ENCODE data around the gene CEP78.

The CEP78 gene

GRCh38 chr9:78242041-78242440 lies 6.2 kb downstream of the CEP78 start:
- CTCF ChIA-PET: interaction anchor here (0.6 kb wide), 3 partner anchors 206 to 1053 kb away, joined by 3 read pairs; no protein-coding TSS in a partner anchor
- Histone ChIP-seq H3K9me3 (ENCODE audit: control insufficient read depth, insufficient read depth, low read depth, low read length) (no peaks in the 10 kb centered on the region), H3K36me3 (ENCODE audit: control insufficient read depth in 2 of 2, insufficient read depth in 1 of 2, low read length in 2 of 2) (peaks cover 36 to 73% of the 10 kb centered on the region in 2 experiments), H3K27ac (ENCODE audit: extremely low read depth, low read depth, low read length) (no peak overlapping the region), H3K4me3 (ENCODE audit: low read depth, low read length) (no peak overlapping the region), H3K4me1 (ENCODE audit: control insufficient read depth, insufficient read depth, low read length) (no peaks in the 10 kb centered on the region; the same call in 1 of the 2 replicates)
- TF ChIP-seq GLIS2 (tag by site-specific recombination; IDR thresholded peaks at IDR 0.05) (no peak), ZEB2 (tag by site-specific recombination; IDR thresholded peaks at IDR 0.05) (no peak), ZNF266 (tag by site-specific recombination; IDR thresholded peaks at IDR 0.05; ENCODE audit: low read depth) (no peak), ZNF623 (tag by site-specific recombination; IDR thresholded peaks at IDR 0.05) (no peak), ZNF23 (tag by site-specific recombination; IDR thresholded peaks at IDR 0.05; ENCODE audit: borderline replicate concordance) (no peak), ZFP41 (tag by site-specific recombination; IDR thresholded peaks at IDR 0.05; ENCODE audit: borderline replicate concordance) (no peak)
- TF ChIP-seq, protein P1, sequence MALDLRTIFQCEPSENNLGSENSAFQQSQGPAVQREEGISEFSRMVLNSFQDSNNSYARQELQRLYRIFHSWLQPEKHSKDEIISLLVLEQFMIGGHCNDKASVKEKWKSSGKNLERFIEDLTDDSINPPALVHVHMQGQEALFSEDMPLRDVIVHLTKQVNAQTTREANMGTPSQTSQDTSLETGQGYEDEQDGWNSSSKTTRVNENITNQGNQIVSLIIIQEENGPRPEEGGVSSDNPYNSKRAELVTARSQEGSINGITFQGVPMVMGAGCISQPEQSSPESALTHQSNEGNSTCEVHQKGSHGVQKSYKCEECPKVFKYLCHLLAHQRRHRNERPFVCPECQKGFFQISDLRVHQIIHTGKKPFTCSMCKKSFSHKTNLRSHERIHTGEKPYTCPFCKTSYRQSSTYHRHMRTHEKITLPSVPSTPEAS (tag by site-specific recombination; IDR thresholded peaks at IDR 0.05): no peak
- POLR2A ChIA-PET: no interaction called here

GRCh38 chr9:78243130-78243529 lies 7.3 kb downstream of the CEP78 start:
- ChIA-PET CTCF (no interaction called here), POLR2A (no interaction called here)
- H3K36me3 ChIP-seq (ENCODE audit: control insufficient read depth in 2 of 2, insufficient read depth in 1 of 2, low read length in 2 of 2): peaks cover 39 to 84% of the 10 kb centered on the region in 2 experiments
- H3K4me1 ChIP-seq (ENCODE audit: control insufficient read depth, insufficient read depth, low read length): no peaks in the 10 kb centered on the region
- H3K9me3 ChIP-seq (ENCODE audit: control insufficient read depth, insufficient read depth, low read depth, low read length): no peaks in the 10 kb centered on the region
- TF ChIP-seq ZNF148 (tag by site-specific recombination; IDR thresholded peaks at IDR 0.05; ENCODE audit: borderline replicate concordance) (no peak), KLF16 (tag by site-specific recombination; IDR thresholded peaks at IDR 0.05) (no peak), ZNF174 (tag by site-specific recombination; IDR thresholded peaks at IDR 0.05) (no peak)
- H3K4me3 ChIP-seq (ENCODE audit: low read depth, low read length): no peak overlapping the region
- H3K27ac ChIP-seq (ENCODE audit: extremely low read depth, low read depth, low read length): no peak overlapping the region

- Histone ChIP-seq H3K36me3 (ENCODE audit: control insufficient read depth in 2 of 2, insufficient read depth in 1 of 2, low read length in 2 of 2) (peaks cover 48 to 90% of the 10 kb centered on the region in 2 experiments), H3K4me3 (ENCODE audit: low read depth, low read length) (no peak overlapping the region), H3K27ac (ENCODE audit: extremely low read depth, low read depth, low read length) (no peak overlapping the region), H3K4me1 (ENCODE audit: control insufficient read depth, insufficient read depth, low read length) (no peaks in the 10 kb centered on the region), H3K9me3 (ENCODE audit: control insufficient read depth, insufficient read depth, low read depth, low read length) (no peaks in the 10 kb centered on the region)
- ChIA-PET POLR2A (no interaction called here), CTCF (no interaction called here)
- TF ChIP-seq ZNF585B (tag by site-specific recombination; IDR thresholded peaks at IDR 0.05): no peak
- no peak for TF ChIP-seq PRDM2 (tag by site-specific recombination; IDR thresholded peaks at IDR 0.05; ENCODE audit: borderline replicate concordance)
- no peak for TF ChIP-seq ZNF629 (tag by site-specific recombination; IDR thresholded peaks at IDR 0.05)
- TF ChIP-seq, protein P2, sequence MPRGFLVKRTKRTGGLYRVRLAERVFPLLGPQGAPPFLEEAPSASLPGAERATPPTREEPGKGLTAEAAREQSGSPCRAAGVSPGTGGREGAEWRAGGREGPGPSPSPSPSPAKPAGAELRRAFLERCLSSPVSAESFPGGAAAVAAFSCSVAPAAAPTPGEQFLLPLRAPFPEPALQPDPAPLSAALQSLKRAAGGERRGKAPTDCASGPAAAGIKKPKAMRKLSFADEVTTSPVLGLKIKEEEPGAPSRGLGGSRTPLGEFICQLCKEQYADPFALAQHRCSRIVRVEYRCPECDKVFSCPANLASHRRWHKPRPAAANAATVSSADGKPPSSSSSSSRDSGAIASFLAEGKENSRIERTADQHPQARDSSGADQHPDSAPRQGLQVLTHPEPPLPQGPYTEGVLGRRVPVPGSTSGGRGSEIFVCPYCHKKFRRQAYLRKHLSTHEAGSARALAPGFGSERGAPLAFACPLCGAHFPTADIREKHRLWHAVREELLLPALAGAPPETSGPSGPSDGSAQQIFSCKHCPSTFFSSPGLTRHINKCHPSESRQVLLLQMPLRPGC (tag by site-specific recombination; IDR thresholded peaks at IDR 0.05): no peak
- no peak for TF ChIP-seq ZNF433 (tag by site-specific recombination; IDR thresholded peaks at IDR 0.05; ENCODE audit: low read depth)
- no peak for TF ChIP-seq ZNF530 (tag by site-specific recombination; IDR thresholded peaks at IDR 0.05; ENCODE audit: low read depth)
- TF ChIP-seq TCF7L2 (IDR thresholded peaks at IDR 0.05; ENCODE audit: borderline replicate concordance, low read depth, low read length): no peak
- no peak for TF ChIP-seq ZNF624 (tag by site-specific recombination; IDR thresholded peaks at IDR 0.05)
- TF ChIP-seq ZNF701 (tag by site-specific recombination; IDR thresholded peaks at IDR 0.05): no peak
- TF ChIP-seq ZNF23 (tag by site-specific recombination; IDR thresholded peaks at IDR 0.05; ENCODE audit: borderline replicate concordance): no peak
- TF ChIP-seq ZNF791 (tag by site-specific recombination; IDR thresholded peaks at IDR 0.05): no peak
- TF ChIP-seq MZF1 (tag by site-specific recombination; IDR thresholded peaks at IDR 0.05; ENCODE audit: borderline replicate concordance): no peak
Observed at GRCh38 chr9:78245401-78245800, 9.5 kb downstream of the CEP78 start.

Data from HEK293 (cell line).